OCI-LY1 (cell line): Measurements from ENCODE around the gene NAT14.

Source experiments
- CTCF ChIP-seq: fragments of 200-600 bp; sonication (generic), shearing (Covaris generic); IDR thresholded peaks from 2 replicates; pipeline ENCODE4 v1.5.1; 2017; ENCODE audit warnings: mild to moderate bottlenecking, antibody characterized with exemption, low read length, moderate library complexity, mixed read lengths
- EZH2 ChIP-seq: fragments of 200-600 bp; sonication (generic), shearing (Covaris generic); IDR thresholded peaks from 2 replicates; pipeline ENCODE4 v1.8.0; 2017; ENCODE audit warnings: borderline replicate concordance, mixed run types, mild to moderate bottlenecking, antibody characterized with exemption, low read length, moderate library complexity, mixed read lengths

GRCh38 chr19:55503157-55503501 is 18.1 kb downstream of the NAT14 start:
- TF ChIP-seq CTCF (no peak), EZH2 (no peak)
